Activated T-cell treated with anti-CD3 and anti-CD28 coated beads for 4 hours (primary cell): ENCODE results near the gene LGI4.

ENCODE experiments used
- DNase-seq: peaks from one replicate; pipeline ENCODE4 v3.0.0-alpha.2; 2020

The LGI4 gene

GRCh38 chr19:35122687-35123551, 11.9 kb downstream of the LGI4 start:
- no peak for DNase-seq

- no peak for DNase-seq
Observed at GRCh38 chr19:35120898-35121297, 14.0 kb downstream of the LGI4 start.

- no peak for DNase-seq
Observed at GRCh38 chr19:35120492-35120891, 14.4 kb downstream of the LGI4 start.

GRCh38 chr19:35119578-35120155, 15.2 kb downstream of the LGI4 start:
- DNase-seq: no peak

- no peak for DNase-seq
Observed at GRCh38 chr19:35119091-35119490, 15.8 kb downstream of the LGI4 start.

GRCh38 chr19:35118268-35119020, 16.4 kb downstream of the LGI4 start:
- no peak for DNase-seq

- DNase-seq: no peak
Observed at GRCh38 chr19:35117799-35118198, 17.1 kb downstream of the LGI4 start.

GRCh38 chr19:35117116-35117515, 17.7 kb downstream of the LGI4 start:
- no peak for DNase-seq

GRCh38 chr19:35116072-35116801, 18.6 kb downstream of the LGI4 start:
- no peak for DNase-seq

GRCh38 chr19:35115177-35115951, 19.5 kb downstream of the LGI4 start, which contains the start of gene FXYD3:
TSS of gene FXYD3 (plus strand) at chr19:35115823. CDS start at chr19:35119377, 3,554 bp downstream.
- DNase-seq: no peak

- peak; percentile 58 for DNase-seq
Observed at GRCh38 chr19:35114353-35115176, 20.3 kb downstream of the LGI4 start.

- no peak for DNase-seq
Observed at GRCh38 chr19:35112995-35113688, 21.7 kb downstream of the LGI4 start.

- no peak for DNase-seq
Observed at GRCh38 chr19:35110974-35111373, 23.9 kb downstream of the LGI4 start.

- DNase-seq: no peak
Observed at GRCh38 chr19:35109395-35110112, 25.3 kb downstream of the LGI4 start.

GRCh38 chr19:35108730-35109129, 26.1 kb downstream of the LGI4 start:
- DNase-seq: no peak

GRCh38 chr19:35107545-35107944, 27.3 kb downstream of the LGI4 start:
- no peak for DNase-seq

- DNase-seq: no peak
Observed at GRCh38 chr19:35106898-35107541, 27.8 kb downstream of the LGI4 start.

GRCh38 chr19:35106291-35106583, 28.6 kb downstream of the LGI4 start:
- DNase-seq: no peak
